GM12864 (cell line): ENCODE results near the gene LOXHD1.

Source experiments
- DNase-seq: peaks from one replicate; pipeline ENCODE4 v3.0.0-alpha.2; 2011; ENCODE audit warnings: low read depth
- H3K4me3 ChIP-seq: 2 replicates; pipeline ENCODE4 v1.5.1; 2011; ENCODE audit warnings: mild to moderate bottlenecking, low read depth, low read length, control low read depth
- CTCF ChIP-seq: IDR thresholded peaks from 2 replicates; pipeline ENCODE4 v1.5.1; 2011; ENCODE audit warnings: low read depth, mild to moderate bottlenecking, moderate library complexity, low read length, control low read depth, inconsistent platforms; ENCODE audit errors: missing control alignments

Gene LOXHD1

GRCh38 chr18:46591783-46592391 lies 65.1 kb downstream of the LOXHD1 start:
- no peak overlapping the region for H3K4me3 ChIP-seq
- TF ChIP-seq CTCF: no peak
- no peak for DNase-seq

GRCh38 chr18:46590103-46590502 lies 66.9 kb downstream of the LOXHD1 start:
- TF ChIP-seq CTCF: no peak
- no peak for DNase-seq
- H3K4me3 ChIP-seq: no peak overlapping the region

GRCh38 chr18:46588971-46589660 lies 67.9 kb downstream of the LOXHD1 start:
- no peak overlapping the region for H3K4me3 ChIP-seq
- no peak for DNase-seq
- no peak for TF ChIP-seq CTCF

DNA sequence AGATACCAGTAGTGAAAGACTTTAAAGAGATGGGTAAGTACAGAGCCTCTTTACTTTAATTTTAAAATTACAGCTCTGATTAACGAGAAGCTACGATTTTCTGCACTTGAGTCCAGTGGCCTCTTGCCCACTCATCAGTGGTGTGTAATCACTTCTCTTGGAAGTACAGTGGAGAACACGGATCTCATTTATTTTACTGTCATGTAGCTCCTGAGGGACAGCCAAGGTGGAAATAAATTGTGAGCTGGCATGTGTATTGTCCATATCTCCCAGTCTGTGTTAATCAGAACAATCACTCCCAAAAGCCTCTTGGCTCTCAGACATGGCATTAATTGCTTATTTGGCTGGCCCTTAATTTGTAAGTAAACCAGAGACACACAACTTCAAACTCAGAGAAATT lies 69.4 kb downstream of the LOXHD1 start:
- H3K4me3 ChIP-seq: no peak overlapping the region
- no peak for TF ChIP-seq CTCF
- no peak for DNase-seq

DNA sequence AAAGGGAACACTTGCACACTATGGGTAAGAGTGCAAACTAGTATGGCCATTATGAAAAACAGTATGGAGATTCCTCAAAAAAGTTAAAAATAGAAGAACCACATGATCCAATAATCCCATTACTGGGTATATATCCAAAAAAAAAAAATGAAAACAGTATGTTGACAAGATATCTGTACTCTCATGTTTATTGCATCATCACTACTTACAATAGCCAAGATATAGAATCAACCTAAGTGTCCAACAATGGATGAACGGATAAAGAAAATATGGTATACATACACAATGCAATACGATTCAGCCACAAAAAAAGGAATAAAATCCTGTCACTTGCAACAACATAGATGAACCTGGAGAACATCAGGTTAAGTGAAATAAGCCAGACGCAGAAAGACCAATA lies 73.3 kb downstream of the LOXHD1 start:
- H3K4me3 ChIP-seq: no peak overlapping the region
- no peak for TF ChIP-seq CTCF
- DNase-seq: no peak

DNA sequence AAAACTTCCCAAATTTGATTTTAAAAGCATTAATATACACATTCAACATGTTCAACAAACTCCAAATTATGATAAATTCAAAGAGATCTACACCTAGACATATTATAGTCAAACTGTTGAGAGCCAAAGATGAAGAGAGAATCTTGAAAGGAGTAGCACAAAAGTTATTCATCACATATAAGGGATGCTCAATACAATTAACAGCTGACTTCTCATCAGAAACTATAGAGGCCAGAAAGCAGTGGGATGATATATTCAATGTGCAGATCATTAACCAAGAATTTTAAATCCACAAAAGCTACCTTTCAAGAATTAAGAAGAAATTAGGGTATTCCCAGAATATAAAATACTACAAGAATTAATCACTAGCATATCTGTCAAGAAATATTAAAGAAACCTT lies 75.4 kb downstream of the LOXHD1 start:
- DNase-seq: no peak
- H3K4me3 ChIP-seq: no peak overlapping the region
- TF ChIP-seq CTCF: no peak

DNA sequence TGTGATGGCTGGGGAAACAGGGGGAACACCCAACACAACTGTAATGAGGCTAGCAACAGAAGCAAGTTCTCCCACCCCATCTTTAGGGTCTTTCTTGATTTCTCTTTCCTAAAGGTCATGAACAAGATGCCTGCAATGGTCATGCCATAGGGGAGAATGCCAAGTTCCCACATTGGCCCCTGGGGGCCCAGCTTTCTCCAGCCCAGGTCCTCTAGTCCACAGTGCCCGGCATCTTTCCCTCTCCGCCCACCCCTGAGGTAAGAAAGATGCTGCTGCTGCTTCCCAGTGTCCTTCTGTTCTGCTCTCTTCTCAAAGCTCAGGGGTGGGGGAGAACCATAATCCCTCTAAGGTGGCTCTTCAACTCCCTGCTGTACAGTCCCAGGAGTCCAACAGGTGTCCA lies 78.0 kb downstream of the LOXHD1 start:
- no peak overlapping the region for H3K4me3 ChIP-seq
- no peak for DNase-seq
- no peak for TF ChIP-seq CTCF
